AG04450 (cell line): ENCODE measurements around the gene RANBP1. TPM values are rescaled to one million over a fixed set of nuclear protein-coding genes. Genes with fewer than 3 reads are reported as not detected.
"Not testable (repeated sequence)": the region's sequence is repeated elsewhere in the genome, so short reads cannot be mapped to it uniquely, and the experiment has no call there.

Experiments used
- CTCF ChIA-PET: fragments of 300-600, 350-600 bp; formaldehyde crosslinking; extraction: SDS; loops from one replicate; lab custom pipeline; 2022; ENCODE audit warnings: antibody characterized with exemption, inconsistent platforms; lab: Charles Lee
- POLR2A ChIA-PET: fragments of 350-600 bp; formaldehyde crosslinking; extraction: SDS; loops from one replicate; lab custom pipeline; 2021; ENCODE audit warnings: antibody characterized with exemption, inconsistent platforms; lab: Yijun Ruan, JAX
- DNase-seq: peaks from one replicate; pipeline ENCODE4 v3.0.0-alpha.2; 2011; ENCODE audit warnings: low read depth, low spot score
- H3K27ac ChIP-seq: one replicate; pipeline ENCODE4 v1.5.1; 2012; ENCODE audit warnings: low read depth, low read length, control low read depth
- H3K27me3 ChIP-seq: one replicate; pipeline ENCODE4 v1.6.0; 2012; ENCODE audit warnings: low read length; ENCODE audit not compliant: control insufficient read depth, insufficient read depth
- H3K4me3 ChIP-seq: 2 replicates; pipeline ENCODE4 v1.5.1; 2011; ENCODE audit warnings: mild to moderate bottlenecking, low read depth, low read length, control low read depth
- H3K9me3 ChIP-seq: 2 replicates; pipeline ENCODE4 v1.5.1; 2012; ENCODE audit warnings: low read length; ENCODE audit not compliant: control insufficient read depth, insufficient read depth
- CTCF ChIP-seq: IDR thresholded peaks from 2 replicates; pipeline ENCODE4 v1.5.1; 2011; ENCODE audit warnings: low read depth, low read length, control low read depth, inconsistent platforms
- polyA plus RNA-seq: library from polyadenylated mRNA; depleted of rRNA; stranded (reverse); fragments of >200 nt; gene quantifications from 2 replicates; pipeline ENCODE4 v1.2.3, GENCODE V29; 2011

RANBP1 gene
- polyA plus RNA-seq, 1 experiment = 154 TPM

GRCh38 chr22:20156611-20157429 lies 40.9 kb downstream of the RANBP1 start:
- peak; percentile 98 for TF ChIP-seq CTCF
- no peaks in the 10 kb centered on the region; the same call in 1 of the 2 replicates for H3K9me3 ChIP-seq
- ChIA-PET CTCF (interaction anchor here (0.6 to 3.0 kb wide), 9 partner anchors 82 to 586 kb away, joined by 3 to 38 read pairs (median 4); no protein-coding TSS in a partner anchor), POLR2A (no interaction called here)
- no peak overlapping the region for H3K4me3 ChIP-seq
- peak; percentile 26 for DNase-seq
- H3K27me3 ChIP-seq = peaks cover 10% of the 10 kb centered on the region
- no peak overlapping the region for H3K27ac ChIP-seq

GRCh38 chr22:20157430-20158183 lies 41.7 kb downstream of the RANBP1 start:
- ChIA-PET CTCF (interaction anchor here (0.6 to 3.0 kb wide), 9 partner anchors 81 to 585 kb away, joined by 3 to 38 read pairs (median 4); no protein-coding TSS in a partner anchor), POLR2A (no interaction called here)
- Histone ChIP-seq H3K9me3 (no peaks in the 10 kb centered on the region; the same call in 1 of the 2 replicates), H3K27ac (no peak overlapping the region), H3K27me3 (peaks cover 10% of the 10 kb centered on the region), H3K4me3 (no peak overlapping the region)
- TF ChIP-seq CTCF = no peak
- no peak for DNase-seq

- H3K9me3 ChIP-seq = no peaks in the 10 kb centered on the region; the same call in 1 of the 2 replicates
- H3K27me3 ChIP-seq = peaks cover 10% of the 10 kb centered on the region
- H3K27ac ChIP-seq = no peak overlapping the region
- no peak for TF ChIP-seq CTCF
- ChIA-PET POLR2A (no interaction called here), CTCF (no interaction called here)
- H3K4me3 ChIP-seq = no peak overlapping the region
- DNase-seq = no peak
Measured at GRCh38 chr22:20158391-20159036, 42.6 kb downstream of the RANBP1 start.

GRCh38 chr22:20159076-20159475 lies 43.2 kb downstream of the RANBP1 start:
- CTCF ChIA-PET = no interaction called here

GRCh38 chr22:20159531-20159930 lies 43.6 kb downstream of the RANBP1 start:
- not testable (repeated sequence) for H3K9me3 ChIP-seq, H3K4me3 ChIP-seq, DNase-seq, H3K27ac ChIP-seq
- peaks cover 10% of the 10 kb centered on the region for H3K27me3 ChIP-seq
- POLR2A ChIA-PET = interaction anchor here (0.6 kb wide), 1 partner anchor 134 kb away, joined by 3 read pairs; no protein-coding TSS in a partner anchor
- CTCF ChIA-PET = interaction anchor here (1.1 kb wide), 1 partner anchor 125 kb away, joined by 6 read pairs; no protein-coding TSS in a partner anchor

More at GRCh38 chr22:20159076-20159475, 43.2 kb downstream of the RANBP1 start:
- H3K4me3 ChIP-seq = no peak overlapping the region
- DNase-seq = no peak
- no peak for TF ChIP-seq CTCF
- H3K9me3 ChIP-seq = no peaks in the 10 kb centered on the region; the same call in 1 of the 2 replicates
- H3K27ac ChIP-seq = no peak overlapping the region
- POLR2A ChIA-PET = no interaction called here
- H3K27me3 ChIP-seq = peaks cover 10% of the 10 kb centered on the region
